RWPE1 (cell line): ENCODE results near the gene C6orf62.
"Not testable (repeated sequence)": the region's sequence is repeated elsewhere in the genome, so short reads cannot be mapped to it uniquely, and the experiment has no call there.

Source experiments
- CTCF ChIA-PET: fragments of 350-600 bp; sonication (Branson Sonifier 250); formaldehyde crosslinking; extraction: SDS; loops from one replicate; lab custom pipeline; 2021; lab: Yijun Ruan, JAX
- POLR2A ChIA-PET: fragments of 400-600 bp; formaldehyde crosslinking; extraction: SDS; loops from one replicate; lab custom pipeline; 2020; ENCODE audit warnings: antibody characterized with exemption; ENCODE audit not compliant: low non-redundant PET; lab: Yijun Ruan, JAX
- DNase-seq: peaks from one replicate; pipeline ENCODE4 v3.0.0; 2012; ENCODE audit warnings: low spot score
- H3K27ac ChIP-seq: fragments of 450-650 bp; 2 replicates; pipeline ENCODE4 v1.5.1; 2017
- CTCF ChIP-seq: fragments of 450-650 bp; conservative IDR thresholded peaks from 2 replicates; pipeline ENCODE4 v1.5.1; 2017; ENCODE audit warnings: low read depth, mild to moderate bottlenecking

C6orf62 gene

GRCh38 chr6:24719125-24719971, at the start of gene C6orf62:
Gene C6orf62 (minus strand): TSS chr6:24719154. CDS start chr6:24718668, 486 bp downstream.
- peak; percentile 34 for DNase-seq
- peak within 1 kb of the TSS; percentile 95 for H3K27ac ChIP-seq
- ChIA-PET CTCF (interaction anchor here (0.6 kb wide), 1 partner anchor 124 kb away, joined by 3 read pairs; no protein-coding TSS in a partner anchor), POLR2A (interaction anchor here (0.7 to 0.9 kb wide), 2 partner anchors 9 to 1274 kb away, joined by 3 to 11 read pairs; no protein-coding TSS in a partner anchor)
- no peak for TF ChIP-seq CTCF

DNA sequence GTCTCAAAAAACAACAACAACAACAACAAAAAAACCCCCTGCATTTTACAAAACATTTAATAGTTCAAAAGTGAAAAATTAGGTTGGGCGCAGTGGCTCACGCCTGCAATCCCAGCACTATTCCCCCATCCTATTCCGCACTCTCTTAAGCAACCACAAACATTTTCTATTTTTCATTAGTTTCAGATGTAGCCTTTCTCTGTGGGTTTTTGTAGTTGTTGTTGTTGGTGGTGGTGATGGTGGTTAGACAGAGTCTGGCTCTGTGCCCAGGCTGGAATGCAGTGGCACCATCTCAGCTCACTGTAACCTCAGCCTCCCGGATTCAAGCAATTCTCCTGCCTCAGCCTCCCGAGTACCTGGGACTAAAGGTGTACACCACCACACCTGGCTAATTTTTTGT, 49.4 kb upstream of the C6orf62 start:
- no peak for TF ChIP-seq CTCF
- CTCF ChIA-PET, result interaction anchor here (0.6 kb wide), 1 partner anchor 42 kb away, joined by 3 read pairs; no protein-coding TSS in a partner anchor
- no peak overlapping the region for H3K27ac ChIP-seq
- DNase-seq, result no peak
- POLR2A ChIA-PET, result no interaction called here

- peak; percentile 68 for TF ChIP-seq CTCF
- CTCF ChIA-PET, result interaction anchor here (0.6 to 1.3 kb wide), 5 partner anchors 15 to 186 kb away, joined by 3 to 5 read pairs (median 3); no protein-coding TSS in a partner anchor
- no peak overlapping the region for H3K27ac ChIP-seq
- POLR2A ChIA-PET, result no interaction called here
- peak; percentile 54 for DNase-seq
Measured at GRCh38 chr6:24766680-24767462, 47.9 kb upstream of the C6orf62 start.

GRCh38 chr6:24765968-24766367, 47.0 kb upstream of the C6orf62 start:
- DNase-seq, H3K27ac ChIP-seq, POLR2A ChIA-PET: not testable (repeated sequence)
- CTCF ChIA-PET, result interaction anchor here (0.5 kb wide), 1 partner anchor 52 kb away, joined by 3 read pairs; no protein-coding TSS in a partner anchor

DNA sequence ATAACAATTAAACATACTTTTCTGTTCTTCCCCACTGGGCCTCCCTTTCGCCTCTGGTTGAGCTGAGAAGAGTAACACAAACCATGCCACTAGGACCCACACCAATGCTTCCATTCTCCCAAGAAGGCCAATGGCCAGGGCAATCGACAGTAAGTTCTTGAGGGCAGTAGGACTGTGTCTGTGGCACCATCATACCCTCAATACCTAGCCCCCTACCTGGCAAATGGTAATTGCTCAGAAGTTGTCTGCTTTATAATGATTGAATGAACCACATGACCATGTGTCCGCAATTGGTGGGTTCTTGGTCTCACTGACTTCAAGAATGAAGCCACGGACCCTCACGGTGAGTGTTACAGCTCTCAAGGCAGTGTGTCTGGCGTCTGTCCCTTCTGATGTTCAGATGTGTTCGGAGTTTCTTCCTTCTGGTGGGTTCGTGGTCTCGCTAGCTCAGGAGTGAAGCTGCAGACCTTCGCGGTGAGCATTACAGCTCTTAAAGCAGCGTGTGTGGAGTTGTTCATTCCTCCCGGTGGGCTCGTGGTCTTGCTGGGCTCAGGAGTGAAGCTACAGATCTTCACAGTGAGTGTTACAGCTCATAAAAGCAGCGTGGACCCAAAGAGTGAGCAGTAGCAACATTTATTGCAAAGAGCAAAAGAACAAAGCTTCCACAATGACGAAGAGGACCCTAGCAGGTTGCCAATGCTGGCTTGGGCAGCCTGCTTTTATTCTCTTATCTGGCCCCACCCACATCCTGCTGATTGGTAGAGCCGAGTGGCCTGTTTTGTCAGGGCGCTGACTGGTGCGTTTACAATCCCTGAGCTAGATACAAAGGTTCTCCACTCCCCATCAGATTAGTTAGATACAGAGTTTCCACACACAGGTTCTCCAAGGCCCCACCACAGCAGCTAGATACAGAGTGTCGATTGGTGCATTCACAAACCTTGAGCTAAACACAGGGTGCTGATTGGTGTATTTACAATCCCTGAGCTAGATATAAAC, 46.2 kb upstream of the C6orf62 start:
- DNase-seq, POLR2A ChIA-PET, H3K27ac ChIP-seq: not testable (repeated sequence)
- CTCF ChIA-PET, result interaction anchor here (0.5 kb wide), 1 partner anchor 51 kb away, joined by 3 read pairs; no protein-coding TSS in a partner anchor

GRCh38 chr6:24763578-24763977, 44.6 kb upstream of the C6orf62 start:
- POLR2A ChIA-PET, result no interaction called here
- no peak for DNase-seq
- CTCF ChIA-PET, result no interaction called here

More at GRCh38 chr6:24763578-24763977, 44.6 kb upstream of the C6orf62 start:
- H3K27ac ChIP-seq, result no peak overlapping the region
- no peak for TF ChIP-seq CTCF
